ENCODE measurements around the gene FAF2.

- TF ChIP-seq ZSCAN18 (CRISPR knock-in tag; IDR thresholded peaks at IDR 0.05), result no peak
- no peak for TF ChIP-seq EMX1 (CRISPR knock-in tag; IDR thresholded peaks at IDR 0.05)
- TF ChIP-seq ZNF232 (CRISPR knock-in tag; IDR thresholded peaks at IDR 0.05), result no peak
- TF ChIP-seq CTCF (IDR thresholded peaks at IDR 0.05), result no peak
- no peak for TF ChIP-seq ZNF512 (CRISPR knock-in tag; IDR thresholded peaks at IDR 0.05; ENCODE audit: borderline replicate concordance)
- TF ChIP-seq SP1 (CRISPR knock-in tag; conservative IDR thresholded peaks at IDR 0.05), result no peak
- no peak for TF ChIP-seq IRF2 (CRISPR knock-in tag; IDR thresholded peaks at IDR 0.05; ENCODE audit: borderline replicate concordance, low read depth)
- TF ChIP-seq TEAD4 (CRISPR knock-in tag; IDR thresholded peaks at IDR 0.05), result no peak
- no peak for TF ChIP-seq IRF1 (CRISPR knock-in tag; IDR thresholded peaks at IDR 0.05)
- TF ChIP-seq STAT6 (CRISPR knock-in tag; conservative IDR thresholded peaks at IDR 0.05; ENCODE audit: low read depth), result no peak
- no peak for TF ChIP-seq NFYB (CRISPR knock-in tag; conservative IDR thresholded peaks at IDR 0.05; ENCODE audit: low read depth)
- no peak for TF ChIP-seq USF2 (CRISPR knock-in tag; IDR thresholded peaks at IDR 0.05)
- no peak for TF ChIP-seq E2F5 (CRISPR knock-in tag; IDR thresholded peaks at IDR 0.05)
These were observed 1.9 kb downstream of the FAF2 start for GRCh38 chr5:176450077-176450476.
